ENCODE measurements around the gene AKAP1.

AKAP1 gene

DNA sequence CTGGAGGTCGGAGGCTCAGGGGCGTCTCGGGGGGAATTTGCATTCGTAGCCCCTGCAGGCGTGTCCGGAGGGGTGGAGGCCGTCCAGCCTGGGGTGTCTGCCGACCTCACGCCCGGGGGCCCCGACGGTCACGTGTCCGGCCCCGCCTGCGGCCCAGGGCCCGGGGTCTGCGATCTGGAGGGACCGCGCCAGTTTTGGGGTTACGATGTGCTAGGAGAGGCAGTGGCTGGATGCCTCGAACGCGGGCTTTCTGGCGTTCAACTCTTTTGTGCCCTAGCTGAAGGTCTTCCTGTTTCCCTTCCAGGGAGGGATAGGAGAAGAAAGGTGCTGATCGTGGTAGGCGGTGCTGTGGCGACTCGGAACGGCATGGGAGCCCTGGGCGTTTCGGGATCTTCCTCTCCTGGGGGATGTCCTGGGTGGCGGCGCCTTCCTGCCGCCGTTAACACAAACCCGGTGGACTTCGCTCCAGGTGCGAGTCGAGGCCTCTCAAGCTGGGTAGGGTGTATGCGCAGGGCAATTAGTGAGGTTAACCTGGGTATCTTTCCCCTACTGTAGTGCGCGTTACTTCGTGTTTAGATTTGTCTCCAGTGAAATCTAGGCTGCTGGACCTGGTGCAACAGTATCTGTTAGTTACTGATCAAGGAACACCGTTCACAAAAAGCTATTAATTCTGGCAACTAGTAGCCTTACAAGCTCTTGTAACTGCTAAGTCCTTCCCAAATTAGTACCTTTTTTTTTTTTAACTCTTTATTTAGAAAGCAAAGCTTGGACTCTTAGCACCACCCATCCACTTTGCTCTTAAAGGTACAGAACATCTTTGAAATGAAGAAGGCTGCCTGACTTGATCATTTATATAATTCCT lies 1.3 kb downstream of the AKAP1 start:
- Mint-ChIP-seq H3K27ac (peak overlapping the region; percentile 49 to 81 (median 79)), H3K36me3 (ENCODE audit: low read depth) (no peaks in the 10 kb centered on the region), H3K4me3 (peak overlapping the region; percentile 84 to 92 (median 88)), H3K9me3 (no peaks in the 10 kb centered on the region), H3K4me1 (peaks cover 16% of the 10 kb centered on the region), H3K27me3 (ENCODE audit: low read depth) (peaks cover 4% of the 10 kb centered on the region)
- TF ChIP-seq, protein P1, sequence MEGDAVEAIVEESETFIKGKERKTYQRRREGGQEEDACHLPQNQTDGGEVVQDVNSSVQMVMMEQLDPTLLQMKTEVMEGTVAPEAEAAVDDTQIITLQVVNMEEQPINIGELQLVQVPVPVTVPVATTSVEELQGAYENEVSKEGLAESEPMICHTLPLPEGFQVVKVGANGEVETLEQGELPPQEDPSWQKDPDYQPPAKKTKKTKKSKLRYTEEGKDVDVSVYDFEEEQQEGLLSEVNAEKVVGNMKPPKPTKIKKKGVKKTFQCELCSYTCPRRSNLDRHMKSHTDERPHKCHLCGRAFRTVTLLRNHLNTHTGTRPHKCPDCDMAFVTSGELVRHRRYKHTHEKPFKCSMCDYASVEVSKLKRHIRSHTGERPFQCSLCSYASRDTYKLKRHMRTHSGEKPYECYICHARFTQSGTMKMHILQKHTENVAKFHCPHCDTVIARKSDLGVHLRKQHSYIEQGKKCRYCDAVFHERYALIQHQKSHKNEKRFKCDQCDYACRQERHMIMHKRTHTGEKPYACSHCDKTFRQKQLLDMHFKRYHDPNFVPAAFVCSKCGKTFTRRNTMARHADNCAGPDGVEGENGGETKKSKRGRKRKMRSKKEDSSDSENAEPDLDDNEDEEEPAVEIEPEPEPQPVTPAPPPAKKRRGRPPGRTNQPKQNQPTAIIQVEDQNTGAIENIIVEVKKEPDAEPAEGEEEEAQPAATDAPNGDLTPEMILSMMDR (IDR thresholded peaks at IDR 0.05; ENCODE audit: unreplicated experiment in 3 of 3), result no peak

DNA sequence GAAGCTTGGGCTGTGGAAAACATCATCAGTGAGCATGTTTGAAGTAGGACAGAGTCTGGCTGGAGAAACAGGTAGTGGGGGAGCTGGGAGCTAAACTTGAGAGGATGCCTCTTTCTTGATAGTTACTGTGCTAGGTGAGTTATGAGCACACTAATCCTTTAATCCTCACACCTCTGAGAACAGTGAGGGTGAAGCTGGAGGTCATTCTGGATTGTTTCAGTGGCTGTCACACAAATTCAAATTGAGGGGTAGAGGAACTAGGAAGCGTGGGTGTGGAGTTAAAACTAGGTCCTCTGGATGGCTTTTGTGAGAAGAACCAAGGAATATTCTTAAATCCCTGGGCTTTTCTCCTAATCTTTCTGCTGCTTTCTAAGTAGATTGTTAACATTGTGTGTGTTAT lies 3.3 kb downstream of the AKAP1 start:
- TF ChIP-seq, protein P1 (IDR thresholded peaks at IDR 0.05; ENCODE audit: unreplicated experiment in 3 of 3), result no peak
- H3K36me3 Mint-ChIP-seq (ENCODE audit: low read depth), result no peaks in the 10 kb centered on the region
- H3K4me1 Mint-ChIP-seq, result peaks cover 30% of the 10 kb centered on the region
- peaks cover 12% of the 10 kb centered on the region for H3K27me3 Mint-ChIP-seq (ENCODE audit: low read depth)
- no peak overlapping the region for H3K27ac Mint-ChIP-seq
- no peaks in the 10 kb centered on the region for H3K9me3 Mint-ChIP-seq
- peak overlapping the region; percentile 4 to 92 (median 84) for H3K4me3 Mint-ChIP-seq

DNA sequence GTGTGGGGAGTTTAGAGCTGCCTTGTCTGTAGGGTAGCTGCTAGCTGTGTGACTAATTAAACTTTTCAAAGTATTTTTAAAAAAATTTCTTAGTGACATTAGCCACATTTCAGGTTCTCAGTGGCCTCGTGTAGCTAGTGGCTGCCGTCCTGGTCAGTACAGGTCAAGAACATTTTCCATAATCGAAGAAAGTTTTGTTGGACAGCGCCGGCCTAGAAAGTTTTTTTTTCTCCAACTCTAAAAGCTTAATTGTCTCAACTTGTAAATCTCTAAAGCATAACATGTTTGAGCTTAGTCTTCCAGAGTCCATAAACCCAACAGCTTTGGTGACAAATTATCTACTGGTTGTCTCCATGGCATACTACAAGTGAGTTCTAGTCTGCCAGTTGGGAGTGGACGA lies 4.3 kb downstream of the AKAP1 start:
- no peak overlapping the region for H3K4me3 Mint-ChIP-seq
- TF ChIP-seq, protein P1 (IDR thresholded peaks at IDR 0.05; ENCODE audit: unreplicated experiment in 3 of 3), result no peak
- no peaks in the 10 kb centered on the region for H3K36me3 Mint-ChIP-seq (ENCODE audit: low read depth)
- no peaks in the 10 kb centered on the region for H3K9me3 Mint-ChIP-seq
- H3K4me1 Mint-ChIP-seq, result peaks cover 28% of the 10 kb centered on the region
- H3K27me3 Mint-ChIP-seq (ENCODE audit: low read depth), result peaks cover 14% of the 10 kb centered on the region
- H3K27ac Mint-ChIP-seq, result no peak overlapping the region

DNA sequence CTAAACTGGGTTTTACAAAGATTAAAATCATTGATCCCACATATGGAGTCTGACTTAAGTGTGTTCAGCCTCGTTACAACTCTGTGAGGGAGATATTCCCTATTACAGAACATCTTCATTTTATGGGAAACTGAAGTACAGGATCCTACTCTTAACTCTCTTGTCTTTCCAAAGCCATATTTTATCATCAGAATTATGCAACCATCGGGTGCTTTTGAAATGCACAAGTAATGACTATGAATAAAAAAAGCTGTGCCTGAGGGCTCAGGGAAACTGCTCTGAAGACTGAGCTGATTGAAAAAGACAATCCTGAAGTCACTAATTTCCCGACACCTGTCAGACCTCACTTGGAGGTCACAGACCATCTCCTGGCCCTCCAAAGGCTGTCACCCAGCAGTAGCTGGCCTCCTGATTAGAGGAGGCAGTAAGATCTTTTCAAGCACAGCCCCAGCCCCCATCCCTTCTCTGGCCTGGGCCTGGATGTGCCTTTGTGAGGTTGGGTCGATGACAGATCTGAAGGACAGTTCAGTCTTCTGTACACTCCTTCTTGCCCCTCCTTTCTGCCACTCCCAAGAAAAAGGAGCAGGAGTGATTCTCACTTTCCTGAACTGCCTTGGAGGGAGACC lies 5.6 kb downstream of the AKAP1 start:
- TF ChIP-seq, protein P1 (IDR thresholded peaks at IDR 0.05; ENCODE audit: unreplicated experiment in 3 of 3), result no peak
- Mint-ChIP-seq H3K27ac (no peak overlapping the region), H3K9me3 (no peaks in the 10 kb centered on the region), H3K4me1 (peaks cover 26% of the 10 kb centered on the region), H3K4me3 (peak overlapping the region in 1 of 3 experiments; percentile 2), H3K36me3 (ENCODE audit: low read depth) (no peaks in the 10 kb centered on the region), H3K27me3 (ENCODE audit: low read depth) (peaks cover 14% of the 10 kb centered on the region)

DNA sequence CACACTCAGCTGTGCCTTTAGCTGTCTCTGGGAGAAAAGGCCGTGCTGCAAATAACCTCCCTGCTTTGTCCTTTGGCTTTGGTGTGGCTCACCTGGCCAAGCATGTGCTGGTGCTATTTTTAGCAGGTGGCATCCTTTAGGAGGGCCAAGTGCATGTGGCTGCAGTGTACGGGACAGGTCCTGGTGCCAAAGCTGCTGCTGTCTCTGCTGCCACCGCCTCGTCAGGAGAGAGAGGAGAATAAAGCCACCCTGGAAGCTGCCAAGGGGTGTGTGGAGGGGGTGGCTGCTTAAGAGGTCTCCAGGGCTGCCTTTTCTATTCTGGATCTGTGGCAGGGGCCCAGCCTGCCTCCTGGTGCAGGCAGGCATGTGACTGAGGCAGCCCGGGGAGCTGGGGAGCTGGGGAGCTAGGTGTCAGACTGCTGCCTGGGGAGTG lies 6.2 kb downstream of the AKAP1 start:
- Mint-ChIP-seq H3K27ac (no peak overlapping the region), H3K36me3 (ENCODE audit: low read depth) (no peaks in the 10 kb centered on the region)

More for the DNA sequence above, 6.2 kb downstream of the AKAP1 start:
- H3K4me1 Mint-ChIP-seq, result peaks cover 26% of the 10 kb centered on the region
- H3K9me3 Mint-ChIP-seq, result no peaks in the 10 kb centered on the region
- TF ChIP-seq, protein P1 (IDR thresholded peaks at IDR 0.05; ENCODE audit: unreplicated experiment in 3 of 3), result no peak
- H3K4me3 Mint-ChIP-seq, result no peak overlapping the region
- H3K27me3 Mint-ChIP-seq (ENCODE audit: low read depth), result peaks cover 14% of the 10 kb centered on the region

All from nephron (organoid).